Transverse colon (tissue), 4 donors: ENCODE data around the gene NSD2. TPM values are rescaled to one million over a fixed set of nuclear protein-coding genes. Genes with fewer than 3 reads are reported as not detected.
"Not testable (repeated sequence)": the region's sequence is repeated elsewhere in the genome, so short reads cannot be mapped to it uniquely, and the experiment has no call there.

Experiments
- DNase-seq: peaks from one replicate; pipeline ENCODE4 v3.0.0-alpha.2; 2019
- H3K27ac ChIP-seq, 4 donors: fragments of 200-600 bp; sonication (generic); 2 replicates each; pipeline ENCODE4 v1.5.1; 2016 to 2018; ENCODE audit warnings: inconsistent platforms in 4 of 4
- H3K27me3 ChIP-seq: fragments of 200-600 bp; sonication (generic); 2 replicates; pipeline ENCODE4 v1.5.1; 2017; ENCODE audit warnings: inconsistent platforms
- H3K36me3 ChIP-seq, 4 donors: fragments of 200-600 bp; sonication (generic); 2 replicates each; pipeline ENCODE4 v1.5.1; 2017 to 2019; ENCODE audit warnings: inconsistent platforms in 4 of 4
- H3K4me1 ChIP-seq, 4 donors: fragments of 200-600 bp; sonication (generic); 2 replicates each; pipeline ENCODE4 v1.5.1; 2017 to 2020; ENCODE audit warnings: inconsistent platforms in 4 of 4
- H3K4me3 ChIP-seq, 4 donors: fragments of 200-600 bp; sonication (generic); 1 replicate in 1 of 4; 2 replicates in 3 of 4; pipeline versions ENCODE4 v1.5.1 to v1.6.1; 2017 to 2019; ENCODE audit warnings: inconsistent platforms in 4 of 4
- H3K9me3 ChIP-seq, 2 donors: fragments of 200-600 bp; sonication (generic); 2 replicates each; pipeline ENCODE4 v1.5.1; 2017 to 2019; ENCODE audit warnings: inconsistent platforms in 2 of 2
- EP300 ChIP-seq: sonication (generic); formaldehyde crosslinking; IDR thresholded peaks from one replicate; pipeline ENCODE4 v1.6.1; 2017; ENCODE audit warnings: antibody characterized with exemption, low read depth
- POLR2A ChIP-seq: fragments of 450-650 bp; IDR thresholded peaks from one replicate; pipeline ENCODE4 v1.6.1; 2016; ENCODE audit warnings: antibody characterized with exemption, mild to moderate bottlenecking, moderate library complexity
- POLR2AphosphoS5 ChIP-seq, 3 donors: sonication (generic); formaldehyde crosslinking; IDR thresholded peaks; one replicate each; pipeline ENCODE4 v1.6.1; 2016; ENCODE audit warnings: antibody characterized with exemption in 3 of 3
- WGBS, 2 donors: methylation state at CpG; one replicate each; pipeline ENCODE4 v1.1.5; 2018; ENCODE audit warnings: low coverage in 1 of 2; 5-methylcytosine and 5-hydroxymethylcytosine counted together
- in situ Hi-C, 4 donors: fragments of 200-750 bp; cut with MboI; loops; one replicate each; pipeline versions ENCODE4 v1.15.0 to v1.15.1; 2017; ENCODE audit warnings: low sequenced_read_pairs in 3 of 4, low pct_ligation_motif_present in 1 of 4, low pct_unique_long_range_greater_than_20kb in 1 of 4
- intact Hi-C: fragments of 100-400 bp; cut with DNase I; formaldehyde crosslinking; loops from one replicate; pipeline ENCODE4 v1.15.1; 2023; ENCODE audit warnings: low total_unique reads
- total RNA-seq, 4 donors: library from RNA; depleted of rRNA; stranded (reverse); fragments of >200 nt; gene quantifications; one replicate each; pipeline ENCODE4 v1.1.0, GENCODE V29; 2016
- TF ChIP-seq, protein P1 (sequence below), 5 experiments: fragments of 200-600 bp in 3 of 5; fragments of 450-650 bp in 2 of 5; sonication (generic) in 3 of 5; IDR thresholded peaks; 1 replicate in 2 of 5; 2 replicates in 3 of 5; pipeline ENCODE4 v1.5.1; 2016 to 2017; ENCODE audit warnings: antibody characterized with exemption in 5 of 5, inconsistent platforms in 3 of 5, mild to moderate bottlenecking in 2 of 5, moderate library complexity in 1 of 5

Gene NSD2
- total RNA-seq, 4 donors from 2014 or later: 78.4 to 591 (median 158) TPM

DNA sequence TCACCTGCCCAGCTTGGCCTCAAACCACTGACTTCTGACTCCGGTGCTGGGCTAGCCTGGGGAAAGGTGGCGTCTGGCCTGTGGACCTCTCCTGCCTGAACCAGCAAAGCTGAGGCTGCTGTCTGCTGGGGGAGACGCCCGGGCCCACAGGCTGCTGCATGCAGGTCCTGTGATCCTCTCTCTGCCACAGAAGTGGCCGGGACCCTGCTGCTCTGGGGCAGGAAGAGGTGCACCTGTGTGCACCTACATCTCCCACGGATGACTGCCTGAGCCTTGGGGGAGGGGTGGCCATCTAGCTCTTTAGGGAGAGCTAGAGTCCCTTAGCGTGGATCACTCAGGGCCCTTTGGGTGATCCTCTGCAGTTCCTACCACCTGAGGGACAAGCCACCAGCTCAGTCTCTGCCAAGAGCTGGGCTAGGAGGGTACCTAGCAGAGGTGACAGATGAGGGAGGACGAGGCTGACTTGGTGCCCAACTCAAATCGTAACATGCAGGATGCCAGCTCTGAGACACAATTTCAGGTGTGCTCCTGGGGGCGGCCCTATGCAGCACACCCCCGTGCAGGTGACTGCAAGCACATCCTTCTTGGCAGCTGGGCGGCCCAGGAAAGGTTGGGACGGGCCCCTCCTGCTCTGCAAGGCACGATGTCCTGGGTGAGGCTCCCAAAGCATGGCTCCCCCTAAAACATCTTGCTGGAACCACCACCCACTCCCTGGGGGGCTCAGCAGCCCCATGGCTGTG is 37.7 kb upstream of the NSD2 start:
- Histone ChIP-seq H3K36me3 (peaks cover 0 to 67% (median 30%) of the 10 kb centered on the region in 4 donors), H3K27me3 (no peaks in the 10 kb centered on the region), H3K4me1 (no peaks in the 10 kb centered on the region), H3K9me3 (no peaks in the 10 kb centered on the region), H3K4me3 (no peak overlapping the region), H3K27ac (no peak overlapping the region)
- TF ChIP-seq, protein P1, sequence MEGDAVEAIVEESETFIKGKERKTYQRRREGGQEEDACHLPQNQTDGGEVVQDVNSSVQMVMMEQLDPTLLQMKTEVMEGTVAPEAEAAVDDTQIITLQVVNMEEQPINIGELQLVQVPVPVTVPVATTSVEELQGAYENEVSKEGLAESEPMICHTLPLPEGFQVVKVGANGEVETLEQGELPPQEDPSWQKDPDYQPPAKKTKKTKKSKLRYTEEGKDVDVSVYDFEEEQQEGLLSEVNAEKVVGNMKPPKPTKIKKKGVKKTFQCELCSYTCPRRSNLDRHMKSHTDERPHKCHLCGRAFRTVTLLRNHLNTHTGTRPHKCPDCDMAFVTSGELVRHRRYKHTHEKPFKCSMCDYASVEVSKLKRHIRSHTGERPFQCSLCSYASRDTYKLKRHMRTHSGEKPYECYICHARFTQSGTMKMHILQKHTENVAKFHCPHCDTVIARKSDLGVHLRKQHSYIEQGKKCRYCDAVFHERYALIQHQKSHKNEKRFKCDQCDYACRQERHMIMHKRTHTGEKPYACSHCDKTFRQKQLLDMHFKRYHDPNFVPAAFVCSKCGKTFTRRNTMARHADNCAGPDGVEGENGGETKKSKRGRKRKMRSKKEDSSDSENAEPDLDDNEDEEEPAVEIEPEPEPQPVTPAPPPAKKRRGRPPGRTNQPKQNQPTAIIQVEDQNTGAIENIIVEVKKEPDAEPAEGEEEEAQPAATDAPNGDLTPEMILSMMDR (IDR thresholded peaks at IDR 0.05): no peak
- 88% methylated on average over 13 of the region's 14 CpGs; no CpG with 5 or more reads in 1 of the 2 donors for WGBS, 2 donors
- intact Hi-C loops: no loop called here
- in situ Hi-C loops: no loop called here
- no peak for DNase-seq

DNA sequence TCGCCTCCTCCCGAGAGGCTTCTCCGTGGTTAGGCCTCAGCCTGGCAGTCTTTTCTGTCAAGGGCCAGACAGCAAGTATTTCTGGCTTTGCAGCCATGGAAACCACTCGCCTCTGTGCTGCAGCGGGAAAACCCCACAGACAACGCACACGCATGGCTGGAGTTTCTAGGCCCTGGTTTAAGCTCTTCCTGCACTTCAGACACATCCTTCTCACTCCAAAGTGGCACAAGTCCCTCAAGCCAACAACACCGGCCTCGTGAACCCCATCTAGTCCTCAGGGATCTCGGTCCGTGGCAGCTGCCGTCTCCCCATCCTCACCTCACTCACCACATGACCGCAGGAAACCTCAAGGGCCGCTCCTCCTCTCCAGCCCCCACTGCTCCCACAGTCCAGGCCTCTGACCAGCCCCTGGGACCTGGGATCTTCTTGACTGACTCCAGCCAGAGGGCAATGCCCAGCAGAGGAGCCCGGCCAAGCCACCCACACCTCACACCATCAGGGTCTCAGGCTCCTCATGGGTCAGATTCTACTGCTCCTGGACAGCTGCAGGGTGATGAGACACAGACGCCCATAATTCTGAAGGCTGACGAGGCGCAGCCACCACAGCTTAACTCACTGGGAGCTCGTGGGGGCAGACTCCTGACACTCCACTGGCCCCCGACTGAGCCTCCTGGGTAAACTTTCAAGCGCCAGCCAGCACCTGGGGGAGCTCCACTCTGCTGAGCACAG is 37.0 kb upstream of the NSD2 start:
- H3K27ac ChIP-seq: peak overlapping the region in 1 of 4 donors; percentile 3
- in situ Hi-C loops: no loop called here
- WGBS, 2 donors: 83 to 90% methylated on average over 6 to 21 of the region's 21 CpGs
- no peak overlapping the region for H3K4me3 ChIP-seq
- peaks cover 0 to 7% (median 2%) of the 10 kb centered on the region in 4 donors for H3K4me1 ChIP-seq
- intact Hi-C loops: no loop called here
- H3K36me3 ChIP-seq: peaks cover 0 to 74% (median 31%) of the 10 kb centered on the region in 4 donors
- no peak for TF ChIP-seq EP300
- TF ChIP-seq, protein P1 (IDR thresholded peaks at IDR 0.05): no peak
- no peak for TF ChIP-seq POLR2AphosphoS5 (IDR thresholded peaks at IDR 0.05)
- no peak for TF ChIP-seq POLR2A
- no peaks in the 10 kb centered on the region for H3K27me3 ChIP-seq
- no peak for DNase-seq
- H3K9me3 ChIP-seq: no peaks in the 10 kb centered on the region

DNA sequence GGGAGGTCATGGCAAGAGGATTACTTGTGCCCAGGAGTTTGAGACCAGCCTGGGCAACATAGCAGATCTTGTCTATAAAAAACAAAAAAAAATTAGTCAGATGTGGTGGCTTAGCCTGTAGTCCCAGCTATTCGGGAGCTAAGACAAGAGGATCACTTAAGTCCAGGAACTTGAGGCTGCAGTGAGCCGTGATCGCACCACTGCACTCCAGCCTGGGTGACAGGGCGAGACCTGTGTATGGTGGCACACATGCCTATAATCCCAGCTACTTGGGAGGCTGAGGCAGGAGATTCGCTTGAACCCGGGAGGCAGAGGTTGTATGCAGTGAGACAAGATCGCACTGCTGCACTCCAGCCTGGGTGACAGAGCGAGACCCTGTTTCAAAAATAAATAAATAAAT is 35.4 kb upstream of the NSD2 start:
- peaks cover 0 to 71% (median 28%) of the 10 kb centered on the region in 4 donors for H3K36me3 ChIP-seq
- 97 to 98% methylated on average over 5 to 8 of the region's 8 CpGs for WGBS, 2 donors
- H3K4me3 ChIP-seq, H3K9me3 ChIP-seq, H3K27ac ChIP-seq, in situ Hi-C loops, DNase-seq, intact Hi-C loops, H3K27me3 ChIP-seq, H3K4me1 ChIP-seq: not testable (repeated sequence)

DNA sequence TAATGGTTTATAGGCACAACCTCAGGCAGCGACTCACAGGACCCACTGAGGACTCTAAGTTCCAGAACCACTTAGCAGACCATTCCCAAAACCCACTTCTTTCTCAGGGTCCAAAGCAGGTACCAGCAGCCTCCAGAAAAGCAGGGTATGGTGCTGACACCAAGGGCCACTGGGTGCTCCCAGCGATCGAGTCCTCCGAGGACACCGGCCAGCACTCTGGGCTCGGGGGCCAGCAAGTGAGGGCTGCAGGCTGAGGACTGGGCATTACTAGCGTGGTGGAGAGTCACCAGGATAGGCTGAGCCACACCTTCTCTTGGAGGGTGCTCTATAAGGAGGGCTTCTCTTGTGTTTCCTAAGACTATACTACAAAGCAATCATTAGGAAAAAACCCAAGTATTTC is 34.5 kb upstream of the NSD2 start:
- Histone ChIP-seq H3K27ac (no peak overlapping the region), H3K4me3 (no peak overlapping the region), H3K36me3 (peaks cover 0 to 63% (median 27%) of the 10 kb centered on the region in 4 donors), H3K9me3 (no peaks in the 10 kb centered on the region), H3K27me3 (no peaks in the 10 kb centered on the region), H3K4me1 (peaks cover 0 to 9% (median 4%) of the 10 kb centered on the region in 4 donors)
- DNase-seq: no peak
- in situ Hi-C loops: no loop called here
- TF ChIP-seq POLR2AphosphoS5 (IDR thresholded peaks at IDR 0.05) (no peak), EP300 (no peak), POLR2A (no peak)
- TF ChIP-seq, protein P1 (IDR thresholded peaks at IDR 0.05): no peak
- intact Hi-C loops: loop anchor here (1.0 kb wide), 1 partner anchor 27 kb away; no protein-coding TSS in a partner anchor
- whole genome bisulfite sequencing, 2 donors: 92% methylated on average over 7 of the region's 7 CpGs; no CpG with 5 or more reads in 1 of the 2 donors
